NCI-H146 (cell line): ENCODE results near the gene TARS2.

Experiments used
- DNase-seq: peaks from one replicate; lab custom pipeline; 2025; lab: John Stamatoyannopoulos, UW

The TARS2 gene

GRCh38 chr1:150486966-150487762, at the start of gene TARS2:
TSS of gene TARS2 (plus strand) at chr1:150487419. CDS start at chr1:150487451, 32 bp downstream.
- peak; percentile 97 for DNase-seq

- DNase-seq = no peak
Measured at GRCh38 chr1:150441121-150441520, 46.1 kb upstream of the TARS2 start.

GRCh38 chr1:150444232-150444631, 43.0 kb upstream of the TARS2 start:
- no peak for DNase-seq

GRCh38 chr1:150456146-150456647, 31.0 kb upstream of the TARS2 start:
- DNase-seq = no peak

- peak; percentile 77 for DNase-seq
Measured at GRCh38 chr1:150464422-150464826, 22.8 kb upstream of the TARS2 start.

GRCh38 chr1:150466964-150467363, 20.3 kb upstream of the TARS2 start:
- DNase-seq = no peak

GRCh38 chr1:150469291-150469690, 17.9 kb upstream of the TARS2 start:
- DNase-seq = no peak

GRCh38 chr1:150472601-150473200, 14.5 kb upstream of the TARS2 start:
- DNase-seq = no peak

GRCh38 chr1:150473659-150474058, 13.6 kb upstream of the TARS2 start:
- no peak for DNase-seq

GRCh38 chr1:150474869-150475268, 12.3 kb upstream of the TARS2 start:
- DNase-seq = no peak

- no peak for DNase-seq
Measured at GRCh38 chr1:150476754-150477153, 10.5 kb upstream of the TARS2 start.

GRCh38 chr1:150477320-150477719, 9.9 kb upstream of the TARS2 start:
- DNase-seq = no peak

- DNase-seq = no peak
Measured at GRCh38 chr1:150477733-150478132, 9.5 kb upstream of the TARS2 start.

- DNase-seq = no peak
Measured at GRCh38 chr1:150479370-150479769, 7.8 kb upstream of the TARS2 start.

- no peak for DNase-seq
Measured at GRCh38 chr1:150479927-150480352, 7.3 kb upstream of the TARS2 start.

GRCh38 chr1:150484431-150484830, 2.8 kb upstream of the TARS2 start:
- no peak for DNase-seq

- peak; percentile 8 for DNase-seq
Measured at GRCh38 chr1:150484861-150485260, 2.4 kb upstream of the TARS2 start.

- DNase-seq = no peak
Measured at GRCh38 chr1:150487763-150488115, 520 bp downstream of the TARS2 start.

GRCh38 chr1:150493175-150493574, 6.0 kb downstream of the TARS2 start:
- DNase-seq = no peak

- no peak for DNase-seq
Measured at GRCh38 chr1:150498342-150498741, 11.1 kb downstream of the TARS2 start.

GRCh38 chr1:150505431-150505830, 18.2 kb downstream of the TARS2 start:
- DNase-seq = peak; percentile 42

GRCh38 chr1:150507912-150508864, 21.0 kb downstream of the TARS2 start, which contains the start of gene ECM1:
TSS of gene ECM1 (plus strand) at chr1:150508109. CDS start at chr1:150508210, 101 bp downstream.
- no peak for DNase-seq
